Subcutaneous abdominal adipose tissue (tissue), 5 donors: ENCODE data around the gene NDUFAF4.

Source experiments
- H3K27ac ChIP-seq: one replicate; pipeline ENCODE4 v1.7.0; 2013; ENCODE audit warnings: low read depth, mild to moderate bottlenecking, inconsistent platforms, low read length, moderate library complexity
- H3K27me3 ChIP-seq, 5 donors: one replicate each; pipeline ENCODE4 v1.7.0; 2013; ENCODE audit warnings: low read length in 5 of 5, inconsistent platforms in 1 of 5; ENCODE audit not compliant: control insufficient read depth in 5 of 5, insufficient read depth in 4 of 5
- H3K36me3 ChIP-seq, 5 donors: one replicate each; pipeline ENCODE4 v1.7.0; 2013; ENCODE audit warnings: low read length in 5 of 5; ENCODE audit not compliant: control insufficient read depth in 5 of 5, insufficient read depth in 5 of 5
- H3K4me1 ChIP-seq, 5 donors: one replicate each; pipeline ENCODE4 v1.7.0; 2013; ENCODE audit warnings: low read length in 5 of 5, mild to moderate bottlenecking in 3 of 5, moderate library complexity in 1 of 5; ENCODE audit not compliant: control insufficient read depth in 5 of 5, insufficient read depth in 5 of 5
- H3K4me3 ChIP-seq, 5 donors: one replicate each; pipeline ENCODE4 v1.7.0; 2013; ENCODE audit warnings: low read length in 5 of 5, low read depth in 1 of 5
- H3K9ac ChIP-seq, 5 donors: one replicate each; pipeline ENCODE4 v1.7.0; 2013; ENCODE audit warnings: low read length in 5 of 5, mild to moderate bottlenecking in 4 of 5, moderate library complexity in 3 of 5
- H3K9me3 ChIP-seq, 5 donors: one replicate each; pipeline ENCODE4 v1.7.0; 2013; ENCODE audit warnings: low read length in 5 of 5; ENCODE audit not compliant: control insufficient read depth in 5 of 5
- donor health status: healthy.
- donor health status: healthy.
- donor health status: healthy.
- donor health status: healthy.
- donor health status: healthy.

Gene NDUFAF4

DNA sequence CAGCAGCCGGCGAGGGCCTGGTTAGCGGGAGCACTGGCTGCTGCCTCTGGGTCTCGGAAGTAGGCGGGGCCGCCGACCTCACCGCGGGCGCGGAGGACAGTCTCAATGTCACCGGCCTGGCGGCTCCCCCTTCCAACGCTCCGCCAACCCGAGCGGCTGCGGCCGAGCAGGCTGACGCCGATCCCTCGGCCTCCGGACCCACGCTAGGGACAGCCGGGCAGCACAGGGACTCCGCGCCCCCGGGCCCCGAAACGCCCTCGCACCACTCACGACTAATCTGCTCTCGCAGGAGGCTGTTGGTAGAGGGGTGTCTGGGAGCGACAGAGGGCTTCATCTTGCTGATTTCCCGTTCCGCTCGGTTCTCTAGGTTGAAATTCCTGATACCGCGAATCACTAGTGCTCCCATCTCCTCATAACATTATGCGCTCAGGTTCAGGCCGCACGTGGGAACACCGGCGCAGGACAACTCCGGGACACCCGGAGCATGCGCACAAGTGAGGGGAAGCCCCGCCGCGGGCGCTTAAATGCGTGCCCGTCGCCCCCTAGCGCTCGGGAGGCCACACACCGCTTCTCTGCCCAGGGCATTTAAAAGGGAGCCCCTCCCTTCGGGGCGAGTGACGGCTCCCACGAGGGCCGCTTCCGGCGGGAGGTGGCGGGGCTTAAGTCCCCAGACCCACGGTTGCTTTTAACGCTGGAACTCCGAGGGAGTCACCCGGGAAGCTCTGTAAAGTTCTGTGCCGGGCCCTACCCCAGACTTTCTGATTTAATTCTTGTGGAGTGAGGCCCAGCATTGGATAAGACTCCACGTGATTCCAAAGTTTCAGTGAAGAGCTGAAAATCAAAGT lies at the start of gene NDUFAF4:
TSS of gene NDUFAF4 (minus strand) at position 496 of the 845 bp plus-strand sequence. CDS start at position 406, 90 bp downstream.
- peaks cover 0 to 31% (median 23%) of the 10 kb centered on the region in 5 donors for H3K4me1 ChIP-seq
- H3K9ac ChIP-seq, result peak within 1 kb of the TSS; percentile 89 to 97 (median 92)

DNA sequence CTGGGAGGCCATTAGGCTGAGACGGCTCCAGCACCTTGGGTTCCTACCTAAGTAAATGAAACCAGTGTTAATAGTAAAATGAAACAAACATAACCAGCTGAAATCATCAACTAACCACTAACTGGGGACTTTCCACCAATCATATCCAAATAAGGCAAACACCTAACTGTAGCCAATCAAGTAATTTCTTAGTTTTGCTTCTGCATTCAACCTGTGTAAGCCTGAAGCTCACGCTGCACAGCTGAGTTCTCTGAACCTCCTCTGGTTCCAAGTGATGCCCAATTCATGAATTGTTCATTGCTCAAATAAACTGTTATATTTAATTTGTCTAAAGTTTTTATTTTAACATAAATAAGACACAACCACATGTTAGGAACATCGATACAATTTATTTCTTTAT lies 49.4 kb upstream of the NDUFAF4 start:
- H3K9me3 ChIP-seq, result no peaks in the 10 kb centered on the region
- no peaks in the 10 kb centered on the region for H3K4me1 ChIP-seq
- H3K9ac ChIP-seq, result no peak overlapping the region
- no peaks in the 10 kb centered on the region for H3K27me3 ChIP-seq
- no peak overlapping the region for H3K27ac ChIP-seq
- no peak overlapping the region for H3K4me3 ChIP-seq
- H3K36me3 ChIP-seq, result no peaks in the 10 kb centered on the region

More for the DNA sequence above, at the start of gene NDUFAF4:
- no peaks in the 10 kb centered on the region for H3K27me3 ChIP-seq
- H3K4me3 ChIP-seq, result peak within 1 kb of the TSS; percentile 82 to 94 (median 89)
- H3K9me3 ChIP-seq, result no peaks in the 10 kb centered on the region
- H3K27ac ChIP-seq, result peak within 1 kb of the TSS; percentile 99
- H3K36me3 ChIP-seq, result peaks cover 7 to 25% (median 18%) of the 10 kb centered on the region in 5 donors

DNA sequence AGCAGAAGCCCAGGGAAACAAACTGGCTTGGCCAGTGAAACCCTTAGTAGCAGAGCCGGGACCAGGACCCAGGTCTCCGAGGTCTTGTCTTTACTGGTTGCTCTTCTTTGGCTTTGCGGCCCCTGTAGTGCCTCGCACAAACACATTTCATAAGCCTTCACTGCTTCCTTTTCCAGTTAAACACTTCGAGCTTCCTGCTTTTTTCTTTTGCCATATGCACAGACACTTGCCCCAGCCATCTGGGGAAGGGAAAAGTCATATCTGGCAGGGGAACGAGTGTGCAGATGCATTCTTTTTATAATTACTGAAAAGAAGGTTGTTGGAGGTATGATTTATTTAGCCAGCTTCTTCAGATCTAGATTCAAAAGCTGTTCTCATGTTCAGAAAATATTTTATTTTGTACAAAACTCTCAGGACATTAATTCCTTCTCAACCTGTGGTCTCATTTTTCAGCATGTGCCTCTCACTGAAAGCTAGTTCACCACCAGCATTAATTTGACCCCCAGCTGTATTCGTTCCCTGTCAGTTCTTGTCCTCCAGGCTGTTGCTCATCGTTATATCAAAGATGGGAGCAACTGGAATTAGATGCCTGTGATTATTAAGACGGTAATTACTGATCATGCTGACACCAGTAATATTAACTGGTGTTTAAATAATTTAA lies 46.0 kb upstream of the NDUFAF4 start:
- Histone ChIP-seq H3K9me3 (no peaks in the 10 kb centered on the region), H3K36me3 (no peaks in the 10 kb centered on the region), H3K27me3 (no peaks in the 10 kb centered on the region), H3K9ac (no peak overlapping the region), H3K4me1 (peaks cover 0 to 6% (median 0%) of the 10 kb centered on the region in 5 donors), H3K4me3 (no peak overlapping the region), H3K27ac (no peak overlapping the region)

DNA sequence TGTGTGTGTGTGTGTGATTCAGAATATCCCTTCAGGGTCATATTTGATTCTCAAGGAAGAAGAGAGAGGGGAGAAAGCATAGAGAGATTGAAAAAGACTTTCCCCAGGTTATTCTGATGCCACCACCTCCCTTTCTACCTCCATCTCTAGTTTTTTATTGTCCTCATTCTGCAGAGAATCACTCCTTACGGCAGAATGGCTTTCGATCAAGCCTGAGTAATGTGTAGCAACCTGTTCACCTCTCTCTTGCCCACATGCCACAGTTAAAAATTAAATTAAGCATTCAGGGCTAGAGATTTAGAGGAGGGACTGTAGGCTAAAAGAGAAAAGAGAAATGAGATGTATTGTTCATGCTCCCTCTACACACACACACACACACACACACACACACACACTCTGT lies 45.0 kb upstream of the NDUFAF4 start:
- H3K9me3 ChIP-seq, result no peaks in the 10 kb centered on the region
- no peak overlapping the region for H3K27ac ChIP-seq
- peaks cover 0 to 6% (median 0%) of the 10 kb centered on the region in 5 donors for H3K4me1 ChIP-seq
- H3K36me3 ChIP-seq, result no peaks in the 10 kb centered on the region
- no peaks in the 10 kb centered on the region for H3K27me3 ChIP-seq
- no peak overlapping the region for H3K4me3 ChIP-seq
- no peak overlapping the region for H3K9ac ChIP-seq

DNA sequence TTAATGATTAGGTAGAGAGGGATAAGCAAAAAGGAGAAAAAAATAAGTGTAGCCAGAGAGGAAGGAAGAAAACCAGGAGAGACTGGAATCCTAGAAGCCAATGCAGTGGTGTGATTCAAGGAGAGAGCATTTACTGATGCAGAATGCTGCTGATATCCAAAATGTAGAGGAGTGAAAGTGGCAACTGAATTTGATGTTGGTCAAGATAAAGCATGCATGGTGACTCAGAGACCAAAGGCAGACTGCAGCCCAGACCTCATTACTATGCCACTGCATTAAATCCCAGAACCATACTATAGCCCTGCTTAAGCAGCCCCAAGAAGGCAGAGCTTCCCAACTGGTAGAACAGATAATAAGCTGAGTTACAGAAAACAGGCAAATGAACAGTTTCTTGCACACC lies 42.6 kb upstream of the NDUFAF4 start:
- Histone ChIP-seq H3K27me3 (no peaks in the 10 kb centered on the region), H3K9ac (no peak overlapping the region), H3K4me1 (peaks cover 0 to 6% (median 0%) of the 10 kb centered on the region in 5 donors), H3K9me3 (no peaks in the 10 kb centered on the region), H3K36me3 (no peaks in the 10 kb centered on the region), H3K27ac (no peak overlapping the region), H3K4me3 (no peak overlapping the region)

DNA sequence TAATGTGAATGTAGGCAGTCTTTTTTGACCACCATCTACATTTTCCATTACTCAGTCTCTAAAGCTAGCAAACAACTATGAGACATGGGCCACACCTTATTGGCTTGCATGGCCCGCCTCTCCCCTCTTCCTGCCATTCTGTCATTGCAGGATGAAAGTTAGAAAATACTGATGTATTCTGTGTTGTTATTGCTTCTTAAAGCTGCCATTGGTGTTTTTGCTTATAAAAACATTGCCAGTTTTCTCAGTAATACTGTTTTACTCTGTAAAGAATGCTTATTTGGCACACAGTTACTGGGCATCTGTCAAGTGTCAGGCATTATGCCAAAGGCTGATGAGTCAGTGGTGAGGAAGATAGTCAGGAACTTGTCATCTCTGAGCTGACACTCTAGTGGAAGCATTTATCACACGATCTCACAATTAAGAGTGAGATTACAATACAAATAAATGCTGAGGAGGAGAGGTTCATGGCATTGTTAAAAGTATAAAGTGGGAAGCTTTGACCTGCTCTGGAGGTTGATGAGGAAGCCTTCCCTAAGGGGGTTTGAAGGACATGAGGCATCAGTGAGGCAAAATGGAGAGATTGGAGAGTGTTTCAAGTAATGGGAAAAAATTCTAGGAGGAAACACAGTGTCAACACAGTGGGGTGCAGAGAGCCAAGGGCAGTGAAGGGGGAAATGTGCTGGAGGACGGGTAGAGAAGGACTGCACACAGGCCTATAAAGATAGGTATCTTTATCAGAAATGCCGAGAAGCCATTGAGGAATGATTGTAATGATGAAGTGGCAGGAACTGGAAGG lies 41.5 kb upstream of the NDUFAF4 start:
- no peak overlapping the region for H3K4me3 ChIP-seq
- H3K36me3 ChIP-seq, result no peaks in the 10 kb centered on the region
- no peaks in the 10 kb centered on the region for H3K9me3 ChIP-seq
- H3K27ac ChIP-seq, result no peak overlapping the region
- H3K4me1 ChIP-seq, result peaks cover 0 to 6% (median 0%) of the 10 kb centered on the region in 5 donors
- no peak overlapping the region for H3K9ac ChIP-seq
- H3K27me3 ChIP-seq, result no peaks in the 10 kb centered on the region

DNA sequence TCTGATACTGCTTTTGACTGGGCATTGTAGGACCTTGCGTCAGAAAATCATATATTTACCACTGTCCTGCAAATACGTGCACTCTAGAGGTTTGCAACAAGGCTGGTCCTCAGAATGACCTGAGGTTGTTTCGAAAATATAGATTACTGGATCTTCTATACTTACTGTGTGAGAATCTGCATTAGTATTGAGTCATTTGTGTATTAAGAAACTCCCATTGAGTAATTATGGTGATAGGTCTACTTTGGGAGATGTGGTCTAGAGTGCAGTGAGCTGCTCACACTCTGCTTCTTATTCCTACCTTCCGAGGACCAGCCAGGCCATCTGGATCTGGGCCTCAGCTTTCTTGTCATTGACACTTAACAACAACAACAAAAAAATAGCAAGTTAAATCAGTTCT lies 36.4 kb upstream of the NDUFAF4 start:
- peaks cover 0 to 4% (median 0%) of the 10 kb centered on the region in 5 donors for H3K4me1 ChIP-seq
- H3K27me3 ChIP-seq, result no peaks in the 10 kb centered on the region
- H3K27ac ChIP-seq, result no peak overlapping the region
- no peaks in the 10 kb centered on the region for H3K9me3 ChIP-seq
- H3K36me3 ChIP-seq, result no peaks in the 10 kb centered on the region
- no peak overlapping the region for H3K4me3 ChIP-seq
- H3K9ac ChIP-seq, result no peak overlapping the region

DNA sequence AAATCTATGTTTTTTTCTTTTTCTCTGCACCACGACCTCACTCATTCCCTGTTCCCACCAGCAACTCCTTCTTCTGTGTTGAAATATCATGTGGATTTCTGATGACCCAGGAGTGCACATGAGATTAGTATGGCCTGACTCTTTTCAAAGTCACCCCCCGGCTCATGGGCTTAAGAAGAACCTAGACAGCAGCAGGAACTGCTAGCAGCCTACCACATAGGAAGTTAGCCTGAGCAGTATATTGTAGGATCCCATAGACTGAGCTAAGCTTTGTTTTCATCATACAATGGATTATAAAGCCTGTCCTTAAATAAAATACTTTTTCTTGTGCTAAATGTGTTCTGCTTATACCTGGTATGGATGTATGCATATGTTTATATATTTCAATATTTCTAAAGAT lies 33.5 kb upstream of the NDUFAF4 start:
- Histone ChIP-seq H3K4me3 (no peak overlapping the region), H3K27ac (no peak overlapping the region)

DNA sequence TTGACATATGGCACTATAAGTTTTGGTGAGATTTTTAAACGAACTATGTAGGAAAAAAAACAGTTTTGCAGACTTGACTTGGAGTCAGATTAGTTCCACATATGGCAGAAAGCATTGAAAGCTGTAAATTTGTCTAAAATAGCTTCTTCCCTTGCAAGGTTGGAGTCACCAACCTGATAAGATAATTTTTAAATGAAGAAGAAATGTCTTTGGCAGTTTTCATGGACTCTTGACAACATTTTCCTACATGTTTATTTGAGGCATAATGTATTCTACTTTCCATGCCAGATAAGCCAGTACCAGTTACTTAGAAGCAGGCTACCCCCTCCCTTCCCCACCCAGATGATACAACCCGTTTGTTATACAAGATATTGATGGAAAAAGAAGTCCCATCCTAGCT lies 32.0 kb upstream of the NDUFAF4 start:
- no peaks in the 10 kb centered on the region for H3K9me3 ChIP-seq
- no peaks in the 10 kb centered on the region for H3K27me3 ChIP-seq
- no peak overlapping the region for H3K4me3 ChIP-seq
- no peak overlapping the region for H3K9ac ChIP-seq
- H3K27ac ChIP-seq, result no peak overlapping the region
- H3K36me3 ChIP-seq, result no peaks in the 10 kb centered on the region
- H3K4me1 ChIP-seq, result peaks cover 0 to 8% (median 7%) of the 10 kb centered on the region in 5 donors

More for the DNA sequence above, 33.5 kb upstream of the NDUFAF4 start:
- H3K9me3 ChIP-seq, result no peaks in the 10 kb centered on the region
- no peaks in the 10 kb centered on the region for H3K36me3 ChIP-seq
- no peaks in the 10 kb centered on the region for H3K4me1 ChIP-seq
- no peaks in the 10 kb centered on the region for H3K27me3 ChIP-seq
- H3K9ac ChIP-seq, result no peak overlapping the region
